GM12878 (cell line): ENCODE measurements around the gene PRR16. TPM values are rescaled to one million over a fixed set of nuclear protein-coding genes. Genes with fewer than 3 reads are reported as not detected.

Source experiments
- ATAC-seq: fragments of 200-7000 bp; cut with Tn5 transposase; 3 replicates; pipeline ENCODE4 v1.9.1; 2020; ENCODE audit warnings: mild to moderate bottlenecking, moderate library complexity
- BruUV-seq: library from RNA; stranded (reverse); fragments of 400-500 nt; replicated peaks from 2 replicates; lab custom pipeline; 2021; lab: Mats Ljungman, UMichigan
- CTCF ChIA-PET: fragments of 300-600 bp; sonication (Branson Sonifier 250); formaldehyde crosslinking; extraction: SDS; loops from one replicate; lab custom pipeline; 2021; ENCODE audit warnings: inconsistent platforms; lab: Yijun Ruan, JAX
- POLR2A ChIA-PET: fragments of 350-600 bp; formaldehyde crosslinking; extraction: SDS; loops from one replicate; lab custom pipeline; 2021; ENCODE audit warnings: inconsistent platforms; lab: Charles Lee
- RAD21 ChIA-PET: fragments of 300-600 bp; sonication (Branson Sonifier 250); formaldehyde crosslinking; loops from one replicate; lab custom pipeline; 2023; ENCODE audit warnings: antibody characterized with exemption; ENCODE audit not compliant: unreplicated experiment; lab: Charles Lee
- SMC1A ChIA-PET: fragments of 300-600 bp; sonication (Branson Sonifier 250); formaldehyde crosslinking; loops from one replicate; lab custom pipeline; 2023; ENCODE audit not compliant: unreplicated experiment, uncharacterized antibody; lab: Charles Lee
- DNase-seq: peaks from one replicate; pipeline ENCODE4 v3.0.0-alpha.2; 2011; ENCODE audit warnings: low read depth, low spot score
- FAIRE-seq: peaks from 3 replicates; lab custom pipeline; 2011; peaks lifted over from hg19 to GRCh38; lab: Jason Lieb, UNC
- H2AFZ ChIP-seq: 2 replicates; pipeline ENCODE4 v1.6.0; 2011; ENCODE audit warnings: low read depth, low read length, control low read depth; ENCODE audit not compliant: control insufficient read depth
- H3K27ac ChIP-seq: 2 replicates; pipeline ENCODE4 v1.5.1; 2011; ENCODE audit warnings: control low read depth; ENCODE audit not compliant: control insufficient read depth, insufficient read depth
- H3K27me3 ChIP-seq, 2 experiments: replicated peaks in 1 of 2; 2 replicates each; pipeline versions ENCODE4 v1.6.0 to v1.6.1; 2011; ENCODE audit warnings: low read length in 1 of 2; ENCODE audit not compliant: control insufficient read depth in 2 of 2, insufficient read depth in 2 of 2
- H3K36me3 ChIP-seq, 2 experiments: 2 replicates each; pipeline ENCODE4 v1.5.1; 2011; ENCODE audit warnings: low read length in 1 of 2; ENCODE audit not compliant: control insufficient read depth in 2 of 2, insufficient read depth in 2 of 2
- H3K4me1 ChIP-seq: 2 replicates; pipeline ENCODE4 v1.6.1; 2011; ENCODE audit warnings: mild to moderate bottlenecking, low read length, moderate library complexity, mixed read lengths; ENCODE audit not compliant: control insufficient read depth, insufficient read depth
- H3K4me2 ChIP-seq: 2 replicates; pipeline ENCODE4 v1.6.0; 2011; ENCODE audit warnings: control low read depth; ENCODE audit not compliant: control insufficient read depth, insufficient read depth
- H3K4me3 ChIP-seq: fragments of 200-600 bp; sonication (generic); 2 replicates; pipeline ENCODE4 v1.5.1; 2016
- H3K79me2 ChIP-seq: 2 replicates; pipeline ENCODE4 v1.6.0; 2011; ENCODE audit warnings: low read length; ENCODE audit not compliant: control insufficient read depth, insufficient read depth
- H3K9ac ChIP-seq: 2 replicates; pipeline ENCODE4 v1.8.0; 2011; ENCODE audit warnings: low read length, control low read depth, mixed read lengths; ENCODE audit not compliant: control insufficient read depth, insufficient read depth
- H3K9me3 ChIP-seq: replicated peaks from 3 replicates; pipeline ENCODE4 v1.5.1; 2011; ENCODE audit warnings: mild to moderate bottlenecking, low read length; ENCODE audit not compliant: control insufficient read depth, insufficient read depth
- H4K20me1 ChIP-seq: 2 replicates; pipeline ENCODE4 v1.6.0; 2011; ENCODE audit not compliant: control insufficient read depth, insufficient read depth
- EP300 ChIP-seq, 2 experiments: fragments of 150-350 bp in 1 of 2; IDR thresholded peaks; 2 replicates each; pipeline ENCODE4 v1.6.1; 2011 to 2012; ENCODE audit warnings: low read depth in 2 of 2, low read length in 2 of 2, borderline replicate concordance in 1 of 2, improper control_type of control experiment in 1 of 2, inconsistent platforms in 1 of 2; ENCODE audit not compliant: control insufficient read depth in 1 of 2
- MYB ChIP-seq: fragments of 150-350 bp; IDR thresholded peaks from 2 replicates; pipeline ENCODE4 v1.6.1; 2014; ENCODE audit warnings: mild to moderate bottlenecking, low read depth, low read length, borderline replicate concordance
- PAX8 ChIP-seq: fragments of 450-650 bp; IDR thresholded peaks from 2 replicates; pipeline ENCODE4 v1.6.1; 2017; ENCODE audit warnings: mild to moderate bottlenecking, moderate library complexity
- POLR2AphosphoS5 ChIP-seq: IDR thresholded peaks from 2 replicates; pipeline ENCODE4 v1.6.1; 2011; ENCODE audit warnings: mild to moderate bottlenecking, low read length, inconsistent platforms
- RB1 ChIP-seq: fragments of 450-650 bp; formaldehyde crosslinking; IDR thresholded peaks from 2 replicates; pipeline ENCODE4 v1.6.1; 2017; ENCODE audit warnings: mild to moderate bottlenecking, borderline replicate concordance
- RCOR1 ChIP-seq: conservative IDR thresholded peaks from 2 replicates; pipeline ENCODE4 v1.6.1; 2012; ENCODE audit warnings: low read depth, low read length, improper control_type of control experiment
- SMAD1 ChIP-seq: fragments of 450-650 bp; IDR thresholded peaks from 2 replicates; pipeline ENCODE4 v1.6.1; 2018; ENCODE audit warnings: mild to moderate bottlenecking, low read depth; ENCODE audit not compliant: partially characterized antibody
- SREBF1 ChIP-seq: IDR thresholded peaks from 2 replicates; pipeline ENCODE4 v1.6.1; 2012; ENCODE audit warnings: mild to moderate bottlenecking, low read length
- WGBS: methylation state at CpG from one replicate; pipeline ENCODE4 v1.1.6; 2016; ENCODE audit warnings: low lambda C conversion rate; ENCODE audit not compliant: insufficient replicate concordance, insufficient coverage; ENCODE audit errors: missing lambda C conversion rate; 5-methylcytosine and 5-hydroxymethylcytosine counted together
- in situ Hi-C: fragments of 300-500 bp; cut with MboI; formaldehyde crosslinking; loops from 9 replicates; pipeline ENCODE4 v1.14.3; 2018; ENCODE audit warnings: mixed read lengths
- intact Hi-C: fragments of 100-400 bp; cut with micrococcal nuclease; formaldehyde crosslinking; loops from one replicate; pipeline ENCODE4 v1.14.2; 2022; ENCODE audit not compliant: unreplicated experiment
- polyA plus RNA-seq, 11 experiments: library from polyadenylated mRNA; depleted of rRNA in 4 of 11; unstranded in 6 of 11; stranded (reverse) in 5 of 11; fragments of >200 nt; fragmentation: Nextera tagmentation in 4 of 11; fragmentation: Illumina TruSeq in 1 of 11; extraction: Ambion mirVana in 4 of 11; extraction: Trizol in 1 of 11; gene quantifications; 1 replicate in 1 of 11; 2 replicates in 10 of 11; pipeline versions ENCODE4 v1.2.1 to v1.2.3, GENCODE V29; 2011 to 2016; ENCODE audit warnings: inconsistent platforms in 2 of 11, missing spikeins in 2 of 11, low read depth in 1 of 11
- total RNA-seq, 4 experiments: library from RNA; depleted of rRNA in 3 of 4; stranded (reverse); fragments of >200 nt in 3 of 4; fragmentation: Illumina TruSeq in 1 of 4; extraction: Trizol in 1 of 4; gene quantifications; 2 replicates each; pipeline versions ENCODE4 v1.2.1 to v1.2.3, GENCODE V29; 2013 to 2021
- TF ChIP-seq, protein P1 (sequence below): fragments of 450-650 bp; IDR thresholded peaks from 2 replicates; pipeline ENCODE4 v1.6.1; 2018; ENCODE audit warnings: borderline replicate concordance, mild to moderate bottlenecking; ENCODE audit not compliant: partially characterized antibody
- TF ChIP-seq, protein P2 (sequence below), 3 experiments: IDR thresholded peaks in 2 of 3; conservative IDR thresholded peaks in 1 of 3; 2 replicates each; pipeline ENCODE4 v1.5.1; 2011; ENCODE audit warnings: low read depth in 3 of 3, low read length in 3 of 3, mild to moderate bottlenecking in 3 of 3, control low read depth in 2 of 3, moderate library complexity in 2 of 3, inconsistent platforms in 1 of 3, mixed read lengths in 1 of 3; ENCODE audit not compliant: control insufficient read depth in 2 of 3, insufficient read depth in 1 of 3; ENCODE audit errors: extremely low read depth in 1 of 3
- TF ChIP-seq, protein P3 (sequence below): IDR thresholded peaks from 2 replicates; pipeline ENCODE4 v1.6.1; 2011; ENCODE audit warnings: borderline replicate concordance, low read depth, mild to moderate bottlenecking, moderate library complexity, mixed read lengths, low read length; ENCODE audit not compliant: insufficient read depth; ENCODE audit errors: extremely low read length
- TF ChIP-seq, protein P4 (sequence below): IDR thresholded peaks from 2 replicates; pipeline ENCODE4 v1.6.1; 2011; ENCODE audit warnings: low read depth, mild to moderate bottlenecking, low read length, moderate library complexity, borderline replicate concordance; ENCODE audit errors: extremely low read depth
- TF ChIP-seq, protein P5 (sequence below): fragments of 150-350 bp; IDR thresholded peaks from 2 replicates; pipeline ENCODE4 v1.6.1; 2014; ENCODE audit warnings: mild to moderate bottlenecking, low read depth, low read length

Gene PRR16
- total and polyA plus RNA-seq, 10 of the 15 experiments (the other 5 are each of a cell fraction or from before 2014, with no cell fraction given) = not detected

DNA sequence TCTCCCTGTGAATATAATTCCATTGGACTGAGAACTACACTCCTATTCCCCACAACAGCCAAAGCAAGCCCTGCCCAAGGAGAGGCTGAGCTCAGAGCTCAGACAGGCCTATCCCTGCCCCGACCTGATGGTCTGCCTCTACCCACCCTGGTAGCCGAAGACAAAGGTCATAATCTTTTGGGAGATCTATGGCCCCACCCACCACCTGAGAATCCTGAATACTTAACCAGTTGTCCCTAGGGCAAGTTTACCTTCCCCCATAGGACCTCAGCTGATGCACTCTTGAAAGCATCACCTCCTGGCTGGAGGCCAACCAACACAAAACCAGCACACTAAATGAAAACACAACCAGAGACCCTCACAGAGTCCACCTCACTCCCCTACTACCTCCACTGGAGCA lies 167.5 kb downstream of the PRR16 start:
- H3K27me3 ChIP-seq = no peaks in the 10 kb centered on the region
- DNase-seq (no peak), FAIRE-seq (no peak), ATAC-seq (no peak)
- WGBS = 7% methylated on average over 2 of the region's 2 CpGs
- no peaks in the 10 kb centered on the region for H3K9me3 ChIP-seq
- no peaks in the 10 kb centered on the region for H3K36me3 ChIP-seq
- H3K9ac ChIP-seq = no peak overlapping the region
- CTCF ChIA-PET = no interaction called here
- SMC1A ChIA-PET = no interaction called here
- BruUV-seq = no TSS peak
- POLR2A ChIA-PET = no interaction called here
- H2AFZ ChIP-seq = no peak overlapping the region
- H4K20me1 ChIP-seq = no peaks in the 10 kb centered on the region
- no peaks in the 10 kb centered on the region for H3K79me2 ChIP-seq
- H3K27ac ChIP-seq = no peak overlapping the region
- in situ Hi-C loops (no loop called here), intact Hi-C loops (no loop called here)
- no peak overlapping the region for H3K4me2 ChIP-seq
- no peaks in the 10 kb centered on the region for H3K4me1 ChIP-seq
- RAD21 ChIA-PET = no interaction called here
- H3K4me3 ChIP-seq = no peak overlapping the region
- TF ChIP-seq RCOR1 (no peak), MYB (no peak), EP300 (IDR thresholded peaks at IDR 0.05; ENCODE audit: borderline replicate concordance in 1 of 2, control insufficient read depth in 1 of 2, low read depth in 2 of 2, low read length in 2 of 2) (no peak), RB1 (no peak), SREBF1 (no peak), SMAD1 (no peak), POLR2AphosphoS5 (no peak), PAX8 (no peak)
- TF ChIP-seq, protein P1, sequence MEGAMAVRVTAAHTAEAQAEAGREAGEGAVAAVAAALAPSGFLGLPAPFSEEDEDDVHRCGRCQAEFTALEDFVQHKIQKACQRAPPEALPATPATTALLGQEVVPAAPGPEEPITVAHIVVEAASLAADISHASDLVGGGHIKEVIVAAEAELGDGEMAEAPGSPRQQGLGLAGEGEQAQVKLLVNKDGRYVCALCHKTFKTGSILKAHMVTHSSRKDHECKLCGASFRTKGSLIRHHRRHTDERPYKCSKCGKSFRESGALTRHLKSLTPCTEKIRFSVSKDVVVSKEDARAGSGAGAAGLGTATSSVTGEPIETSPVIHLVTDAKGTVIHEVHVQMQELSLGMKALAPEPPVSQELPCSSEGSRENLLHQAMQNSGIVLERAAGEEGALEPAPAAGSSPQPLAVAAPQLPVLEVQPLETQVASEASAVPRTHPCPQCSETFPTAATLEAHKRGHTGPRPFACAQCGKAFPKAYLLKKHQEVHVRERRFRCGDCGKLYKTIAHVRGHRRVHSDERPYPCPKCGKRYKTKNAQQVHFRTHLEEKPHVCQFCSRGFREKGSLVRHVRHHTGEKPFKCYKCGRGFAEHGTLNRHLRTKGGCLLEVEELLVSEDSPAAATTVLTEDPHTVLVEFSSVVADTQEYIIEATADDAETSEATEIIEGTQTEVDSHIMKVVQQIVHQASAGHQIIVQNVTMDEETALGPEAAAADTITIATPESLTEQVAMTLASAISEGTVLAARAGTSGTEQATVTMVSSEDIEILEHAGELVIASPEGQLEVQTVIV = no peak
- TF ChIP-seq, protein P2, sequence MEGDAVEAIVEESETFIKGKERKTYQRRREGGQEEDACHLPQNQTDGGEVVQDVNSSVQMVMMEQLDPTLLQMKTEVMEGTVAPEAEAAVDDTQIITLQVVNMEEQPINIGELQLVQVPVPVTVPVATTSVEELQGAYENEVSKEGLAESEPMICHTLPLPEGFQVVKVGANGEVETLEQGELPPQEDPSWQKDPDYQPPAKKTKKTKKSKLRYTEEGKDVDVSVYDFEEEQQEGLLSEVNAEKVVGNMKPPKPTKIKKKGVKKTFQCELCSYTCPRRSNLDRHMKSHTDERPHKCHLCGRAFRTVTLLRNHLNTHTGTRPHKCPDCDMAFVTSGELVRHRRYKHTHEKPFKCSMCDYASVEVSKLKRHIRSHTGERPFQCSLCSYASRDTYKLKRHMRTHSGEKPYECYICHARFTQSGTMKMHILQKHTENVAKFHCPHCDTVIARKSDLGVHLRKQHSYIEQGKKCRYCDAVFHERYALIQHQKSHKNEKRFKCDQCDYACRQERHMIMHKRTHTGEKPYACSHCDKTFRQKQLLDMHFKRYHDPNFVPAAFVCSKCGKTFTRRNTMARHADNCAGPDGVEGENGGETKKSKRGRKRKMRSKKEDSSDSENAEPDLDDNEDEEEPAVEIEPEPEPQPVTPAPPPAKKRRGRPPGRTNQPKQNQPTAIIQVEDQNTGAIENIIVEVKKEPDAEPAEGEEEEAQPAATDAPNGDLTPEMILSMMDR (IDR thresholded peaks at IDR 0.05 in 2 of 3, conservative IDR thresholded peaks at IDR 0.05 in 1 of 3; ENCODE audit: control insufficient read depth in 2 of 3, extremely low read depth in 1 of 3, insufficient read depth in 1 of 3, low read depth in 3 of 3, low read length in 3 of 3) = no peak
- TF ChIP-seq, protein P3, sequence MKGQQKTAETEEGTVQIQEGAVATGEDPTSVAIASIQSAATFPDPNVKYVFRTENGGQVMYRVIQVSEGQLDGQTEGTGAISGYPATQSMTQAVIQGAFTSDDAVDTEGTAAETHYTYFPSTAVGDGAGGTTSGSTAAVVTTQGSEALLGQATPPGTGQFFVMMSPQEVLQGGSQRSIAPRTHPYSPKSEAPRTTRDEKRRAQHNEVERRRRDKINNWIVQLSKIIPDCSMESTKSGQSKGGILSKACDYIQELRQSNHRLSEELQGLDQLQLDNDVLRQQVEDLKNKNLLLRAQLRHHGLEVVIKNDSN = no peak
- TF ChIP-seq, protein P4, sequence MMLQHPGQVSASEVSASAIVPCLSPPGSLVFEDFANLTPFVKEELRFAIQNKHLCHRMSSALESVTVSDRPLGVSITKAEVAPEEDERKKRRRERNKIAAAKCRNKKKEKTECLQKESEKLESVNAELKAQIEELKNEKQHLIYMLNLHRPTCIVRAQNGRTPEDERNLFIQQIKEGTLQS = no peak
- TF ChIP-seq, protein P5, sequence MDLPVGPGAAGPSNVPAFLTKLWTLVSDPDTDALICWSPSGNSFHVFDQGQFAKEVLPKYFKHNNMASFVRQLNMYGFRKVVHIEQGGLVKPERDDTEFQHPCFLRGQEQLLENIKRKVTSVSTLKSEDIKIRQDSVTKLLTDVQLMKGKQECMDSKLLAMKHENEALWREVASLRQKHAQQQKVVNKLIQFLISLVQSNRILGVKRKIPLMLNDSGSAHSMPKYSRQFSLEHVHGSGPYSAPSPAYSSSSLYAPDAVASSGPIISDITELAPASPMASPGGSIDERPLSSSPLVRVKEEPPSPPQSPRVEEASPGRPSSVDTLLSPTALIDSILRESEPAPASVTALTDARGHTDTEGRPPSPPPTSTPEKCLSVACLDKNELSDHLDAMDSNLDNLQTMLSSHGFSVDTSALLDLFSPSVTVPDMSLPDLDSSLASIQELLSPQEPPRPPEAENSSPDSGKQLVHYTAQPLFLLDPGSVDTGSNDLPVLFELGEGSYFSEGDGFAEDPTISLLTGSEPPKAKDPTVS = no peak
